ENCODE measurements around the gene KCNQ4.

Gene KCNQ4

DNA sequence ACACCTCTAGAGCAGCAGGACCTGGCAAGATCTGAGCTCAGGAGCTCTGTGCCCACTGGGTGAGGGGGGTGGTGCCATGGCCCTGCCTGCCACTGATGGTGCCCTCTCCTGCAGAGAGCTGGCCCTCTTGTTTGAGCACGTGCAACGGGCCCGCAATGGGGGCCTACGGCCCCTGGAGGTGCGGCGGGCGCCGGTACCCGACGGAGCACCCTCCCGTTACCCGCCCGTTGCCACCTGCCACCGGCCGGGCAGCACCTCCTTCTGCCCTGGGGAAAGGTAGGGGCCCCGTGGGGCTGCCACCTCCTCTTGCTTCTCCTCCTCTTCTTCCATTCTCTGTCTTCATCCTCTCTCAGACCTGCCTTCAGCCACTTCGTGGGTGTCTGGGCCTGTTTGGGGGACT is 40.4 kb downstream of the KCNQ4 start:
- Histone ChIP-seq H3K27ac (peak overlapping the region; percentile 36), H3K36me3 (replicated peaks) (no peaks in the 10 kb centered on the region), H3K27me3 (replicated peaks) (no peaks in the 10 kb centered on the region), H3K4me3 (ENCODE audit: low read depth, low read length) (no peak overlapping the region)
- in situ Hi-C loops (cut with HindIII; ENCODE audit: low pct_ligation_motif_present, low sequenced_read_pairs) = no loop called here
- TF ChIP-seq, protein P1, sequence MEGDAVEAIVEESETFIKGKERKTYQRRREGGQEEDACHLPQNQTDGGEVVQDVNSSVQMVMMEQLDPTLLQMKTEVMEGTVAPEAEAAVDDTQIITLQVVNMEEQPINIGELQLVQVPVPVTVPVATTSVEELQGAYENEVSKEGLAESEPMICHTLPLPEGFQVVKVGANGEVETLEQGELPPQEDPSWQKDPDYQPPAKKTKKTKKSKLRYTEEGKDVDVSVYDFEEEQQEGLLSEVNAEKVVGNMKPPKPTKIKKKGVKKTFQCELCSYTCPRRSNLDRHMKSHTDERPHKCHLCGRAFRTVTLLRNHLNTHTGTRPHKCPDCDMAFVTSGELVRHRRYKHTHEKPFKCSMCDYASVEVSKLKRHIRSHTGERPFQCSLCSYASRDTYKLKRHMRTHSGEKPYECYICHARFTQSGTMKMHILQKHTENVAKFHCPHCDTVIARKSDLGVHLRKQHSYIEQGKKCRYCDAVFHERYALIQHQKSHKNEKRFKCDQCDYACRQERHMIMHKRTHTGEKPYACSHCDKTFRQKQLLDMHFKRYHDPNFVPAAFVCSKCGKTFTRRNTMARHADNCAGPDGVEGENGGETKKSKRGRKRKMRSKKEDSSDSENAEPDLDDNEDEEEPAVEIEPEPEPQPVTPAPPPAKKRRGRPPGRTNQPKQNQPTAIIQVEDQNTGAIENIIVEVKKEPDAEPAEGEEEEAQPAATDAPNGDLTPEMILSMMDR (IDR thresholded peaks at IDR 0.05; ENCODE audit: low read depth, low read length, missing control alignments) = no peak
- DNase-seq = no peak

DNA sequence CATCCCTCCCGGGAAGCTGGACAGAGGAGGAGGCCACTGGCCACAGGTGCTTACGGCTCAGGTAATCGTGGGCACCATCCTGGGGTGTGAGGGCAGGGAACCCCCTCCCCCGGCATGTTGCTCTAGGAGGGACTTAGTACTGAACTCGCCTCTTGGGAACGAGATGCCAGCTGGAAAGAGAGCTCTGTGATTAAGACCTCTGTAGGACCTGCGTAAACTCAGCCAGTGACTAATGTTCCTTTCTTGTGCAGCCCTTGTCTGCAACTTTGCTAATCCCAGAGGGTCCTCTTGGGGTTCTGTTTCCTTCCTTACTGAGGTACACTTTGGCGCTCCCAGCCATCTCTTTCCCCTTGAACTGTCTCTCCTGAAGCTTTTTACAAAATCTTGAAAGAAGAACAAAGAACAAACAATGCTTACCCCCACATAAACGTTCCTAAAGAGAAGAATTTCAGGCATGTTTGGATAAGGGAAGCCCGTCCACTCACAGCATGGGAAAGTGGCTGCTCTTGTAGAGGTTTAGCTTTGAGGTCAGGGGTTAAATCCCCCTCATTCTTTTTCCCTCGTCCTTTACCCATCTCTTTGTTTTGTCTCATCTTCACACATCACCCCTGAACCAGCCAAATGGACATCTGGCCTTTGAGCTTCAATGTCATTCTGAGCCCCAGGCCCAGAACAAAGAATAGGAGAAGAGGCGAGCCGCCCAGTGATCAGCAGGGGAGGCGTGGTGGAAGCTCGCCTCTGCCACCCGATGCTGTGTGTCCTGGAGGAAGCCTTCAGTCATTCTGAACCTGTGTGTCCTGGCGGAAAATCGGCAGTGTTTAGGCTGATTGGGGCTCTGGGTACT is 41.2 kb downstream of the KCNQ4 start:
- DNase-seq = peak; percentile 72
- in situ Hi-C loops (cut with HindIII; ENCODE audit: low pct_ligation_motif_present, low sequenced_read_pairs) = no loop called here
- H3K36me3 ChIP-seq (replicated peaks) = no peaks in the 10 kb centered on the region
- H3K27ac ChIP-seq = peak overlapping the region; percentile 36
- TF ChIP-seq, protein P1 (IDR thresholded peaks at IDR 0.05; ENCODE audit: low read depth, low read length, missing control alignments) = no peak
- H3K27me3 ChIP-seq (replicated peaks) = no peaks in the 10 kb centered on the region
- H3K4me3 ChIP-seq (ENCODE audit: low read depth, low read length) = no peak overlapping the region

DNA sequence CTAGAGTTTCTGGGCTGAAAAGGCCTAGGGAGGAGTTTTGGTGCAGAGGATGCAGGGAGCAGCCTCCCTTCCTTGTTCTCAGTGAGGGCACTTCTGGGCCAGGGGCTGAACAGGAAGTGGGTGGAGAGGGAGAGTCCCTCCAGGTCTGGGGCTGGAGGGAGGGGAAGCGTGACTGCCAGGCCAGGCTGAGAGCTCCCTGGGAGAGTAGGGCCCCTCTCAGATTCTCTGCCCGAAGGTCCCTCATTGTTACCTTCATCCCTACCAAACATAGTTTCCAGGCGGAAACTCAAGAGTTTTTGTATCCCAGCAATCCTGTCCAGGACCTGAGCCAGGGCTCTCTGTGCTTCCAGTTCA is 41.8 kb downstream of the KCNQ4 start:
- TF ChIP-seq, protein P1 (IDR thresholded peaks at IDR 0.05; ENCODE audit: low read depth, low read length, missing control alignments) = no peak
- Histone ChIP-seq H3K27ac (peak overlapping the region; percentile 36), H3K27me3 (replicated peaks) (no peaks in the 10 kb centered on the region), H3K36me3 (replicated peaks) (no peaks in the 10 kb centered on the region), H3K4me3 (ENCODE audit: low read depth, low read length) (no peak overlapping the region)
- in situ Hi-C loops (cut with HindIII; ENCODE audit: low pct_ligation_motif_present, low sequenced_read_pairs) = no loop called here
- DNase-seq = no peak

DNA sequence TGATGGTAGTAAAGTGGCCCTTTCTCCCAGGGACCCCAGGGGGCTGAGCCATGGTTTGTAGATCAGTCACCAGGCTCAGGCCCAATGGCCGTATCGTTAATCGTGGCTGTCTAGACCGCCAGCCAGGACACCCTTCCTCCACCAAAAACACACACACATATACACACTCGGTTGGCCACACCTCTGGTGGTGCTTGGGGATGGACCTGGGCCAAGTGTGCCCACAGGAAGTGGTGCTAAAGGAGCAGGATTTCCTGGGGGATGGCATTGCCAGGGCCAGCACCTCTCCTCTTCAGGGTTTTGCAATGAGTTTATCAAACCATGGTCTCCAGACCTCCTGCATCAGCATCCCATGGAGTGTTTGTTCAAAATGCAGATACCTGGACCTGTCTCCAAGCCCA is 42.4 kb downstream of the KCNQ4 start:
- H3K27me3 ChIP-seq (replicated peaks) = no peaks in the 10 kb centered on the region
- no peak overlapping the region for H3K27ac ChIP-seq
- in situ Hi-C loops (cut with HindIII; ENCODE audit: low pct_ligation_motif_present, low sequenced_read_pairs) = no loop called here
- H3K4me3 ChIP-seq (ENCODE audit: low read depth, low read length) = no peak overlapping the region
- no peak for DNase-seq
- TF ChIP-seq, protein P1 (IDR thresholded peaks at IDR 0.05; ENCODE audit: low read depth, low read length, missing control alignments) = no peak
- no peaks in the 10 kb centered on the region for H3K36me3 ChIP-seq (replicated peaks)

DNA sequence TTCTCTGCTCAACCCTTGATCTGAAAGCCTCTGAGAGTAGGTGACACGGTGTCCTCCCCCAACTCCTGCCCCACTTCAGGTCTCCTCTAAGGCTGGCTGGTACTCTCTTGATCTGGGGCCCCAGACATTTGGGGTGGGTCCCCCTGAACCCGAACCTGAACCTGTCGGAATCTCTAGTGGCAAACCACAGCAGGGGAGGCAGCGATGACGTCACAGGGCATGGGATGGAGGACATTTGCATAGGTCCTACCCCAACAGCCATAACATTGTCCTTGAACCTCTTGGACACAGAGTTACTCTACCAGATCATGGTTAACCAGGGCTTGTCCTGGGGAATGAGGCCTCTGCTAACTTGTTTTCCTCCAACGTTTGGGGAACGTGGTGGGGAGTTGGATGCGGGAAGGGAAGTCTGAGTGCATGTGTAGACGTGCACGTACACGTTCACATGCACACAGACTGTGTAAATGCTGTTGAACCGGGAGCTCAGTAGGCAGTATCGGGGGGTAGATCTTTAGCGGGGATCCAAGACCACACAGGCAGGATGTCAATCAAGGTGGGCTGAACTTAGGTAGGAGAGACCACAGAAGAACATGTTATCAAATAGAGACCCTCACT is 46.2 kb downstream of the KCNQ4 start:
- in situ Hi-C loops (cut with HindIII; ENCODE audit: low pct_ligation_motif_present, low sequenced_read_pairs) = no loop called here
- Histone ChIP-seq H3K4me3 (ENCODE audit: low read depth, low read length) (no peak overlapping the region), H3K27ac (no peak overlapping the region), H3K27me3 (replicated peaks) (no peaks in the 10 kb centered on the region), H3K36me3 (replicated peaks) (no peaks in the 10 kb centered on the region)
- no peak for DNase-seq
- TF ChIP-seq, protein P1 (IDR thresholded peaks at IDR 0.05; ENCODE audit: low read depth, low read length, missing control alignments) = no peak

Measured in brain microvascular endothelial cell (primary cell).